T-helper 1 cell treated with Interleukin-12 subunit alpha and Interleukin-12 subunit beta and Interleukin-4 antibody, amounts not matched to agents 30 μg/mL and 1 μg/mL, for 36 hours (primary cell): Measurements from ENCODE around the gene NPM1.
A peak's percentile ranks its signal among the peaks of the same experiment; 100 is the strongest.
"Not testable (repeated sequence)": the region's sequence is repeated elsewhere in the genome, so short reads cannot be mapped to it uniquely, and the experiment has no call there.

Experiments used
- H3K27ac Mint-ChIP-seq: one replicate; pipeline ENCODE4 v1.8.0; 2021; ENCODE audit warnings: mild to moderate bottlenecking, mixed read lengths
- H3K27me3 Mint-ChIP-seq: one replicate; pipeline ENCODE4 v1.8.0; 2021; ENCODE audit warnings: low read depth, mixed read lengths
- H3K36me3 Mint-ChIP-seq: one replicate; pipeline ENCODE4 v1.8.0; 2021; ENCODE audit warnings: low read depth, mixed read lengths
- H3K4me1 Mint-ChIP-seq: one replicate; pipeline ENCODE4 v1.8.0; 2021; ENCODE audit warnings: low read depth, mixed read lengths
- H3K4me3 Mint-ChIP-seq: one replicate; pipeline ENCODE4 v1.8.0; 2021; ENCODE audit warnings: mild to moderate bottlenecking, moderate library complexity, mixed read lengths
- H3K9me3 Mint-ChIP-seq: one replicate; pipeline ENCODE4 v1.8.0; 2021; ENCODE audit warnings: mixed read lengths

The NPM1 gene

GRCh38 chr5:171413993-171414392 is 26.3 kb downstream of the NPM1 start:
- peaks cover 12% of the 10 kb centered on the region for H3K27me3 Mint-ChIP-seq
- H3K27ac Mint-ChIP-seq, H3K4me3 Mint-ChIP-seq, H3K9me3 Mint-ChIP-seq, H3K4me1 Mint-ChIP-seq: not testable (repeated sequence)
- peaks cover 32% of the 10 kb centered on the region for H3K36me3 Mint-ChIP-seq

GRCh38 chr5:171415115-171415730 is 27.6 kb downstream of the NPM1 start:
- no peak overlapping the region for H3K4me3 Mint-ChIP-seq
- H3K36me3 Mint-ChIP-seq: peaks cover 26% of the 10 kb centered on the region
- H3K9me3 Mint-ChIP-seq: no peaks in the 10 kb centered on the region
- peaks cover 15% of the 10 kb centered on the region for H3K27me3 Mint-ChIP-seq
- peaks cover 8% of the 10 kb centered on the region for H3K4me1 Mint-ChIP-seq
- H3K27ac Mint-ChIP-seq: no peak overlapping the region

GRCh38 chr5:171416160-171417049 is 28.8 kb downstream of the NPM1 start:
- H3K27ac Mint-ChIP-seq: no peak overlapping the region
- peaks cover 11% of the 10 kb centered on the region for H3K4me1 Mint-ChIP-seq
- peaks cover 17% of the 10 kb centered on the region for H3K36me3 Mint-ChIP-seq
- no peaks in the 10 kb centered on the region for H3K9me3 Mint-ChIP-seq
- H3K27me3 Mint-ChIP-seq: peaks cover 25% of the 10 kb centered on the region
- H3K4me3 Mint-ChIP-seq: no peak overlapping the region

GRCh38 chr5:171418316-171418981 is 30.8 kb downstream of the NPM1 start:
- Mint-ChIP-seq H3K4me3 (peak overlapping the region; percentile 60), H3K9me3 (no peaks in the 10 kb centered on the region), H3K27ac (no peak overlapping the region), H3K36me3 (no peaks in the 10 kb centered on the region), H3K4me1 (peaks cover 7% of the 10 kb centered on the region), H3K27me3 (peaks cover 35% of the 10 kb centered on the region)

- H3K4me1 Mint-ChIP-seq: peaks cover 7% of the 10 kb centered on the region
- H3K27ac Mint-ChIP-seq: no peak within 1 kb of the TSS
- H3K4me3 Mint-ChIP-seq: peak within 1 kb of the TSS; percentile 71
- no peaks in the 10 kb centered on the region for H3K9me3 Mint-ChIP-seq
- H3K36me3 Mint-ChIP-seq: no peaks in the 10 kb centered on the region
- H3K27me3 Mint-ChIP-seq: peaks cover 35% of the 10 kb centered on the region
These were observed 31.5 kb downstream of the NPM1 start, which contains the start of gene FGF18 for GRCh38 chr5:171418982-171419687. Gene FGF18 (plus strand): TSS chr5:171419647. CDS start chr5:171420200, 553 bp downstream.

- Mint-ChIP-seq H3K36me3 (no peaks in the 10 kb centered on the region), H3K27me3 (peaks cover 35% of the 10 kb centered on the region), H3K4me3 (peak overlapping the region; percentile 71), H3K9me3 (no peaks in the 10 kb centered on the region), H3K4me1 (peaks cover 7% of the 10 kb centered on the region), H3K27ac (no peak overlapping the region)
These were observed 32.2 kb downstream of the NPM1 start for GRCh38 chr5:171419688-171420430.

- peaks cover 7% of the 10 kb centered on the region for H3K4me1 Mint-ChIP-seq
- H3K36me3 Mint-ChIP-seq: no peaks in the 10 kb centered on the region
- H3K9me3 Mint-ChIP-seq: no peaks in the 10 kb centered on the region
- H3K27me3 Mint-ChIP-seq: peaks cover 35% of the 10 kb centered on the region
- H3K27ac Mint-ChIP-seq: no peak overlapping the region
- peak overlapping the region; percentile 71 for H3K4me3 Mint-ChIP-seq
These were observed 33.0 kb downstream of the NPM1 start for GRCh38 chr5:171420431-171421241.

GRCh38 chr5:171421331-171422262 is 33.9 kb downstream of the NPM1 start:
- Mint-ChIP-seq H3K27ac (no peak overlapping the region), H3K36me3 (no peaks in the 10 kb centered on the region), H3K4me3 (no peak overlapping the region), H3K9me3 (no peaks in the 10 kb centered on the region), H3K27me3 (peaks cover 35% of the 10 kb centered on the region), H3K4me1 (peaks cover 7% of the 10 kb centered on the region)

GRCh38 chr5:171422495-171422894 is 34.8 kb downstream of the NPM1 start:
- H3K27ac Mint-ChIP-seq: no peak overlapping the region
- H3K4me1 Mint-ChIP-seq: peaks cover 7% of the 10 kb centered on the region
- H3K4me3 Mint-ChIP-seq: no peak overlapping the region
- no peaks in the 10 kb centered on the region for H3K9me3 Mint-ChIP-seq
- peaks cover 31% of the 10 kb centered on the region for H3K27me3 Mint-ChIP-seq
- H3K36me3 Mint-ChIP-seq: no peaks in the 10 kb centered on the region

GRCh38 chr5:171422902-171423663 is 35.4 kb downstream of the NPM1 start:
- Mint-ChIP-seq H3K9me3 (no peaks in the 10 kb centered on the region), H3K4me3 (no peak overlapping the region), H3K27ac (no peak overlapping the region), H3K27me3 (peaks cover 28% of the 10 kb centered on the region), H3K36me3 (no peaks in the 10 kb centered on the region), H3K4me1 (peaks cover 7% of the 10 kb centered on the region)

- Mint-ChIP-seq H3K36me3 (no peaks in the 10 kb centered on the region), H3K27ac (no peak overlapping the region), H3K4me1 (peaks cover 4% of the 10 kb centered on the region), H3K9me3 (no peaks in the 10 kb centered on the region), H3K27me3 (peaks cover 23% of the 10 kb centered on the region), H3K4me3 (no peak overlapping the region)
These were observed 37.1 kb downstream of the NPM1 start for GRCh38 chr5:171424726-171425125.
